ENCODE measurements around the gene PNMT. TPM values are rescaled to one million over a fixed set of nuclear protein-coding genes. Genes with fewer than 3 reads are reported as not detected.

Gene PNMT
- total and polyA plus RNA-seq, 2 of the 13 experiments (the other 11 are each of a cell fraction or from before 2014, with no cell fraction given), result 0.25 TPM; not detected in 1

GRCh38 chr17:39702901-39703893 lies 34.9 kb downstream of the PNMT start (continued):
- no peak for TF ChIP-seq CENPX (CRISPR knock-in tag; IDR thresholded peaks at IDR 0.05)
- peak; percentile 86; the same call in 1 of the 2 replicates for TF ChIP-seq SALL1 (CRISPR knock-in tag; IDR thresholded peaks at IDR 0.05)
- TF ChIP-seq ZNF878 (CRISPR knock-in tag; IDR thresholded peaks at IDR 0.05), result no peak
- TF ChIP-seq, protein P1, sequence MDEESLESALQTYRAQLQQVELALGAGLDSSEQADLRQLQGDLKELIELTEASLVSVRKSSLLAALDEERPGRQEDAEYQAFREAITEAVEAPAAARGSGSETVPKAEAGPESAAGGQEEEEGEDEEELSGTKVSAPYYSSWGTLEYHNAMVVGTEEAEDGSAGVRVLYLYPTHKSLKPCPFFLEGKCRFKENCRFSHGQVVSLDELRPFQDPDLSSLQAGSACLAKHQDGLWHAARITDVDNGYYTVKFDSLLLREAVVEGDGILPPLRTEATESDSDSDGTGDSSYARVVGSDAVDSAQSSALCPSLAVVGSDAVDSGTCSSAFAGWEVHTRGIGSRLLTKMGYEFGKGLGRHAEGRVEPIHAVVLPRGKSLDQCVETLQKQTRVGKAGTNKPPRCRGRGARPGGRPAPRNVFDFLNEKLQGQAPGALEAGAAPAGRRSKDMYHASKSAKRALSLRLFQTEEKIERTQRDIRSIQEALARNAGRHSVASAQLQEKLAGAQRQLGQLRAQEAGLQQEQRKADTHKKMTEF (CRISPR knock-in tag; IDR thresholded peaks at IDR 0.05), result no peak
- no peak for TF ChIP-seq ZNF704 (CRISPR knock-in tag; IDR thresholded peaks at IDR 0.05; ENCODE audit: borderline replicate concordance)
- no peak for TF ChIP-seq RBFOX2 (IDR thresholded peaks at IDR 0.05; ENCODE audit: low read depth, low read length)
- TF ChIP-seq NR2F2 (IDR thresholded peaks at IDR 0.05; ENCODE audit: borderline replicate concordance, low read depth), result no peak
- no peak; the same call in 1 of the 2 replicates for TF ChIP-seq BRCA1 (CRISPR knock-in tag; IDR thresholded peaks at IDR 0.05)
- TF ChIP-seq, protein P2, sequence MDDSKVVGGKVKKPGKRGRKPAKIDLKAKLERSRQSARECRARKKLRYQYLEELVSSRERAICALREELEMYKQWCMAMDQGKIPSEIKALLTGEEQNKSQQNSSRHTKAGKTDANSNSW (CRISPR knock-in tag; IDR thresholded peaks at IDR 0.05; ENCODE audit: borderline replicate concordance), result no peak; the same call in 1 of the 2 replicates
- no peak for TF ChIP-seq JDP2 (CRISPR knock-in tag; IDR thresholded peaks at IDR 0.05; ENCODE audit: borderline replicate concordance)
- TF ChIP-seq SMARCE1 (IDR thresholded peaks at IDR 0.05; ENCODE audit: borderline replicate concordance), result no peak
- TF ChIP-seq DNMT1 (CRISPR knock-in tag; IDR thresholded peaks at IDR 0.05), result peak; percentile 84
- peak; percentile 81 for TF ChIP-seq ZBTB3 (CRISPR knock-in tag; IDR thresholded peaks at IDR 0.05; ENCODE audit: borderline replicate concordance, low read depth)
- TF ChIP-seq CHCHD3 (CRISPR knock-in tag; IDR thresholded peaks at IDR 0.05), result no peak
- peak; percentile 66 for TF ChIP-seq GABPB1 (CRISPR knock-in tag; IDR thresholded peaks at IDR 0.05)
- TF ChIP-seq ZFX (CRISPR knock-in tag; IDR thresholded peaks at IDR 0.05; ENCODE audit: low read depth), result peak; percentile 77
- TF ChIP-seq, protein P3, sequence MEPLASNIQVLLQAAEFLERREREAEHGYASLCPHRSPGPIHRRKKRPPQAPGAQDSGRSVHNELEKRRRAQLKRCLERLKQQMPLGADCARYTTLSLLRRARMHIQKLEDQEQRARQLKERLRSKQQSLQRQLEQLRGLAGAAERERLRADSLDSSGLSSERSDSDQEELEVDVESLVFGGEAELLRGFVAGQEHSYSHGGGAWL (CRISPR knock-in tag; IDR thresholded peaks at IDR 0.05), result no peak
